NCI-H1105 (cell line): ENCODE data around the gene POLR2L.

ENCODE experiments used
- DNase-seq: peaks from one replicate; lab custom pipeline; 2025; lab: John Stamatoyannopoulos, UW

The POLR2L gene

DNA sequence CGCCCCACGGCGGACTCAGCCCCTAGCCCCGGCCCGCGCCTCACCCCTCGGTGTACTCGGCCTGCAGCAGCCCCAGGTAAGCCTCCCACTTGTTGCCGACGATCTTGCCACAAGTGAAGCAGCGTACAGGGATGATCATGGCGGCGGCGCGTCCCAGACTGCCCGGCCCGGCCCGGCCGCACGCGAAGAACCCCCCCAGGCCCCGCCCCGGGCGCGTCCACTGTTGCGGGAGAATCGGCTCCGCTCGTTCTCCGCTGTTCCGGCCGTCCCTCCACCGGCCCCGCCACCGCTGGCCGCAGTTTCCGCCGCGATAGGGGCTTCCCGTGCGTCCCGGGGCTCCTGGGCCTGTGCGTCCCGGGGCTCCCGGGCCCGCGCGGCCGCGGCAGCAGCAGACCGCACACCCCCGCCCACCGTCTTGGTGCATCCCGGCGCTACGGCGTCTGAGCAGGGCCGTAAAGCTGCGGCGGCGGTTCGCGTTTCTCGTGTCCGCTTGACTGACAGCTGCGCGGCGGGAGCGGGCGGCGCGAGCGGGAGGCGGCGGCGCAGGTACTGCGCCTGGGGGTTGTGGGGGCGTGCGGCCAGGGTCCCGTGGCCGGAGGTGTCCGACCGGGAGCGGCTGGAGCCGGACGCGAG, at the start of gene POLR2L, which contains the start of gene TSPAN4:
POLR2L (minus strand) TSS at position 160 of the 633 bp plus-strand sequence; CDS start at position 139, 21 bp downstream.
TSPAN4 (plus strand) TSS at position 483 of the 633 bp plus-strand sequence. CDS start 7,453 bp downstream, outside the sequence.
- peak; percentile 83 for DNase-seq

DNA sequence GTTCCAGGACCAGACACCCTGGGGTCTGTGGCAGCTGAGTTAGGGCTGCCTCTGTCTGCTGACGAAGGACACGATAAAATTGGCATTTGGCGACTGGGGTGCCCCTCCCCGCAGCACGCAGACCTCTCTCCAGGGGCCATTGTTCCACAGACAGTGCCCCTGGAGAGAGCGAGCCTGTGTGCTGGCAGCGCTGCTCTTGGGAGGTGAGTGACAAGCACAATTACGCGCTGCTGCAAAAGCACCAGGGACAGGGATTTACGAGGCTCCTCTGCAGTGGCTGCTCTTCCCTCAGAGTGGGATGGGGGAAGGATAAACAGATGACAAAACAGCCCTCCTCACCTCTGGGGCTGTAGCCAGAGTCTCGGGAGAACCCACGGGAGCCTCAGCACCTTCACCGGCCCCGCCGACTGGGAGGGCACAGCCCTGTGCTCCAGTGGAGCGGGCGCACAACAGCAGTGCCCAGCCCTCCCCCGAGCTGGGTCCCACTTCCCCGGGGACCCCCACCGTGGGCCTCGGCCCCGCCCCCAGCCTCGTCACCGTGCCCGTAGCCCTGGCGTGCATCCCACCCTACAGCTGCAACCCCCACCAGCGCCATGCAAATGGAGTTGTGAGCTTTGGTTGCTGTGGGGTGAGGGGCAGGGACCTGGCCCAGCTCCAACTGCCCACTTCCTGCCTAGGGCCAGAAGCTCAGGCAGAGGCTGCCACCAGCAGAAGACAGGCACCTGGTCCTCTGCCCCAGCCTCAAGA, 48.6 kb upstream of the POLR2L start:
- no peak for DNase-seq

DNA sequence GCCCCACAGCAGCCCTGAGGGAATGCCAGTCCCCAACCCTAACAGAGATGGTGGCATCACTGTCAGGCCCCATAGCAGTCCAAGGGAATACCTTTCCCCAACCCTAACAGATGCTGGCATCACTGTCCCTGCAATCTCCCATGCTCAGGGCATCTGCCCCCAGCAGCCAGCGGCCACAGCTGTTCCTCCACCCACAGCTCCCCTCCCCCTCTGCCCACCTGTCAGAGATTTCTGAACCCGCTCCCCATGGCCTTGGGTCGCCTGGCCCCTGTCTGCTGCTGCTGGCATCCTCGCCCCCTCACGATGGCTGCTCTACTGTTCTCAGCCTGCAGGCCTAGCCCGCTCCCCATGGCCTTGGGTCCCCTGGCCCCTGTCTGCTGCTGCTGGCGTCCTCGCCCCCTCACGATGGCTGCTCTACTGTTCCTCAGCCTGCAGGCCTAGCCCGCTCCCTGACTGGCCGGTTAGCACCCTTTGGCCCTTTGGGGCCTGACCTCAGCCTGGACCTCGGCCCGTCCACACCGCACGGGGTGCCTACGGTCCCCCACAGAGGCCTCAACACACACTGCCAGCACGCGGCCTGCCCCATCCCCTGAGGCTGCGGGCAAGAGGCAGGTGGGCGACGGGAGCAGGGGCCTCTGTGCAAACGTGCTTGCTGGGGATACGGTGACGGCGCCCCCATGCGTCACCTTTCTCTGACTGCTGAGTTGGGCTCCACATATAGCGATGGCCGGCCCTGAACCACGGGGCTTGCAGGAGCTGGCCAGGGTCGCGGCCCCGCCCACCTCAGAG, 47.6 kb upstream of the POLR2L start:
- DNase-seq = no peak

DNA sequence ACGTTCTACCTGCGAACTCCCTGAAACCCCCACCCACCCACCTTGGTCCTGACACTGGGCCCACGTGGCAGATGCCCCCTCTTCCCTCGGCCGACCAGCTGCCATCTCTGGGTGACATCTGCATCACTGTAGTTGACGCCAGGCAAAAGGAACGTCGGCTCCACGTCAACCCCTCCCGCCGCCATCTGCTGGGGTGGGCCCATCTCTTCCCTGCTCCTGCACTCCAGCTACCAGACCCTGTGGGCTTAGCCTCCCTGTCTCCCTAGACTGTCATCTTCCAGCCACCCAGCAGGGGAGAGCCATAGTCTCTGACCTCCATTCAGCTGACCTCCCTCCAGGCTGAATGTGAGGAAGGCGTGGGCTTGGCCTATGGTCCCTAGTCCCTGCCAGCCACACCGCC, 46.9 kb upstream of the POLR2L start:
- no peak for DNase-seq

DNA sequence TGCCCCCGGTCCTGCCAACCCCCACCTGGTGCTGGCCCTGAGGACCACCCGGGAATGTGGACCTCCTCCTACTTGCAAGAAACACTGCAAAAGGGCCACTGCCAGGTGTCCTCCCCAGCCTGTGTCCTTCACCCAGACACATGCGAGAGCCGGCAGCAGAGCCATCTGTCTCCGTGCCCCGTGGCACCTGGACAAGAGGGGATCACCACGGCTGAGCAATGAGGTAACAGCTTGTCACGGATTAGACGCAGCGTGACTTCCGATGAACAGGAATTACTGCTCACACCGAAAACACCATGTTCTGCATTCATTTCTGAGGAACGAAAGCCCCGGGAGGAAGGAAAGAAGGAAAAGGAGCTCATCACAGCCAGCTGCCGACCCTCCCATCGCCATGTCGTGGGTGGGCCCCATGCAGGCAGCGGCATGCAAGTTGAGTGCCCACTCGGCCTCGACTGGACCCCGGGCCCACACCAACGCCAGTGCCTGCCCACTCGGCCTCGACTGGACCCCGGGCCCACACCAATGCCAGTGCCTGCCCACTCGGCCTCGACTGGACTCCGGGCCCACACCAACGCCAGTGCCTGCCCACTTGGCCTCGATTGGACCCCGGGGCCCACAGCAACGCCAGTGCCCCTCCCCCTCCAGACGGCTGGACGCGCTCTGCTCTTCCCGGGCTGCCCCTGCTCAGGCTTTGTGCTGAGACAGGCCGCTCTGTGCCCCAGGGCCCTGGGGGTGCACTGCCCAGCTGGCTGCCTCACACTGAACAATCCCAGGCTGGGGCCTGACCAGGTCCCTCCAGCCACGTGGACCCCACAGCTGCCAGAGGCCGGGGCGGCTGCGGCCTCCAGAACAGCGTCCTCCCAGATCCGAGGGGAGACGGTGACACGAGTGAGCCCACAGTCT, 46.2 kb upstream of the POLR2L start:
- DNase-seq = no peak

DNA sequence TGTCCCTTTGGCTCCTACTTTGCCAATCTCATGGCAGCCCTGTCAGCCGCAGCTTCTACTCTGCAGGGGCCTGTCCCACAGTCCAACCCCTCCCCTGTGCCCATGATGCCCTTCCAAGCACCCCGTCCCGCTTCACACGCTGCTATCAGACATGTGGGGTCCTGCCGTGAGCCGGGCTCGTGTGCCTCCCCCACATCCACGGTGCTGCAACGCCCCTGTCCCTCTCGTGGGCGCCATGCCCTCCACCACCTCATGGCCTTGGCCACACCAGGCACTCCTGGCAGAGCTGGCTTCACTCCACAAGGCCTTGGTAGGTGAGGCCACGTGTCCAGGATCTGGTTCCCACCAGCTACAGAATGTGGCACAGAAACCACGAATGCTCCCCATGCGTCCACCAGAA, 45.3 kb upstream of the POLR2L start:
- no peak for DNase-seq

DNA sequence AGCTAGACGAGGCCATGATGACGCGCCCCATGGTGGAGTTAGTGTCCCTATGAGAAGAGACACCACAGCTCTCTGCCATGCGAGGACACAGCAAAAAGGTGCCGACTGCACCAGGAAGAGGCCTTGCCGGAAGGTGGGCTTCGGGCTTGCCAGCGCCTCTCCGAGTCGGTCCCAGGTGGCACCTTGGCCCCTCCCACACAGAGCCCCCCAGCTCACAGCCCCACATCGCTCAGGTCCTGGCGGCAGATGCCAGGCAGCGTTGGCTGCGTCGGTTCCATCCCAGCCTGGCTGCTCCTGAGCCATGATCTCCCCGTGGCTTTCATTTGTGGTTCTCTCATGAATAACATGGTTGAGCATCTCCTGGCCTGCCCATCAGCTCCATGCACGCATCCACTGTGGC, 44.2 kb upstream of the POLR2L start:
- DNase-seq = no peak

DNA sequence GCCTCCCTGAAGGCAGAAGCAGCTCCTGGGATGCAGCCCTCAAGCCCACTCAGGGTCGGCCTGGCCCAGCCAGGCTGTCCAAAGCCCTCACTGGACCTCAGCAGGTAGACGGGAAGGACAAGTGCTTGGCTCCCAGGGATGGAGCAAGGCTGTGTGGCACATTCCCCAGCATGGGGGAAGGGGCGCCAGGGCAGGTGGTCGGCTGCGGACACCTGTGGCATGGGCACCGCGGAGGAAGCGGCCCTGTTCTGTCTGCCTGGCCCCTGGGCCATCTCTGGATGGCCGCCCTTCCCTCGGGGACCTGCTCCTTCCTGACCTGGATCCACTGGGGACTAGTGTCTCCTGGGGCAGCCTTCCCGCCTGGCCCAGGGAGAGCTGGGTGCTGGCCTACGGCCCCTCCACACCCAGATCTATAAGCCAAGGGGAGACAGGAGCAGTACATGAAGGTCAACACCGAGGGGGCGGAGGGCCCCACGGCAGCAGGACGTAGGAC, 42.3 kb upstream of the POLR2L start:
- no peak for DNase-seq

DNA sequence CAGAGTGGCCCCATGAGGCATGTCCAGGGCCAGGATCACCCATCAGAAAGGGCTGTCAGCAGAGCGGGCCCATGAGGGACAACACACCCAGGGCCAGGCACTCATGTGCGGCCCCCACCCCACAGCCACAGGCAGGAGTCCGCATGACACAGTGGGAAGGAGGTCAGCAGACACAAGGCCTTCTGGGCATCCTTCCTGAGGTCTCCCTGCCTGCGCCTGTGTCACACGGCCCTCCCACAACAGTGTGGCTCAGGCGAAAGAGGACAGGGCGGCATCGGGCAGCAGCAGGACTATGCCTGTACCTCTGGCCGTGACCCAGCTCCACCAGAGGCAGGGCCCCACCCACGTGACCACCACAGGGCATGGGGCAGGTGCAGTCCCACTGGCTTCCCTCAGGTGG, 41.2 kb upstream of the POLR2L start:
- DNase-seq = no peak

DNA sequence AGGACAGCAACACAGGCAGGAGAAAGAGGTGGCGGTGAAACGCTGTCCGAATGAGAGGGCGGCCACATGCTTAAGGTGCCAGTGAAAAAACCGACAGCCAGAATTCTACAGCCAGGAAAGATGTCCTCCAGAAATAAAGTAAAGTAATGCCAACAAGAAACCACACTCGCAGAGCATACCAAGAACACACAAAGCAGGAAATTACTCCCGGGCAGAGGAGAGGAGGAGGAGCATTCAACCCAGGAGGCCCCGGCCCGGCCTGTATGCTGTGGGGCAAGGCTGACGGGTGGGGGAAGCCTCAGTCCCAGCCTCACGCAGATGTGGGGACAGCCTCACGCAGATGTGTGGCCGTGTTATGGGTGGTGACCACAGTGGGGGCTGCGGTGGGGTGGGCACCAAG, 40.3 kb upstream of the POLR2L start:
- no peak for DNase-seq

DNA sequence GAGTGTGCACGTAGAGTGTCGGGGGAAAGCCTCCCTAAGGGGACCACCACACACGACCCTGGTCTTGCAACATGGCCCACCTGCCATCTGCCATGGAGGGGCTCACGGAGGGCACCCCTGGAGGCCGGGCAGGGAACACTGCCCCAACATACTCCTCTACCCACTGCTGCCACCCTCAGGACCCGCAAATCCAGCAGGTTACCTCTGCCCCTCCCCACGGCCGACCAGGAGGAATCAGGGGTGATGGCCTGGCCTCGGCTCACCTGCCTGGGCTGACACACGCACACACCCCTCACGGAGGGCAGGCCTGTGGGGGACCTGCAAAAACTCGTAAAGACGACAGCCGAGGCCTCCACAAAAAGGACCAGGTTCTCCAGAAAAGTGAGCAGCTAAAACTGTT, 38.1 kb upstream of the POLR2L start:
- no peak for DNase-seq

DNA sequence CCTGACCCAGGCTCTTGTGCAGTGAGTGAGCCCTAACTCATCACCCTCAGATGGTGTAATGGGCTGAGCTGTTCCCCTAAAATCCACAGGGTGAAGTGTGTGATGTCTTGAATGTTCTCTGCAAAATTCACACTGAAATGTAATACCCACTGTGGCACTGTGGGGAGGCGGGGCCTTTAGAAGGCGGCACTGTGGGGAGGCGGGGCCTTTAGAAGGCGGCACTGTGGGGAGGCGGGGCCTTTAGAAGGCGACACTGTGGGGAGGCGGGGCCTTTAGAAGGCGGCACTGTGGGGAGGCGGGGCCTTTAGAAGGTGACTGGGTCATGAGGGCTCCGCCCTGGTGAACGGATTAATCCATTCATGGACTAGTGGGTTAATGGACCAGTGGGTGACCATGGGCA, 35.2 kb upstream of the POLR2L start:
- DNase-seq = no peak

DNA sequence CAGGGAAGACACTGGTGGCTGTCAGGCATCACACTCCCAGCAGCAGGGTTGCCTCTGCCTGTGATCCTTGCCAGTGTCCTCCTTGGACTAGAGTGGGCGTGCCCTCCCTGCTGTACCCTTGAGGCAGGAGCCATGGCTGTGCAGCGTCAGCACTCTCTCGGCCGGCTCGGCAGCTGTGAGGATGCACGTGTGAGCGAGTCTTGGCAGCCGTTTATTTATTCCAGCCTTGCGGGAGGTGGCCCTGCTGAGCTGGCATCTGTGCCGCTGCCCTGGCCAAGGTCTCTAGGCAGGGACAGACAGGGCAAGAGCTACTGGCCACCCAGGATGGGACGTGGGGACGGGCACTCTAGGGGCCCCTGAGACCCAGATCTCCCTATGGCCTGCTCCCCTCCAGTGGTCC, 34.2 kb upstream of the POLR2L start:
- DNase-seq = no peak

DNA sequence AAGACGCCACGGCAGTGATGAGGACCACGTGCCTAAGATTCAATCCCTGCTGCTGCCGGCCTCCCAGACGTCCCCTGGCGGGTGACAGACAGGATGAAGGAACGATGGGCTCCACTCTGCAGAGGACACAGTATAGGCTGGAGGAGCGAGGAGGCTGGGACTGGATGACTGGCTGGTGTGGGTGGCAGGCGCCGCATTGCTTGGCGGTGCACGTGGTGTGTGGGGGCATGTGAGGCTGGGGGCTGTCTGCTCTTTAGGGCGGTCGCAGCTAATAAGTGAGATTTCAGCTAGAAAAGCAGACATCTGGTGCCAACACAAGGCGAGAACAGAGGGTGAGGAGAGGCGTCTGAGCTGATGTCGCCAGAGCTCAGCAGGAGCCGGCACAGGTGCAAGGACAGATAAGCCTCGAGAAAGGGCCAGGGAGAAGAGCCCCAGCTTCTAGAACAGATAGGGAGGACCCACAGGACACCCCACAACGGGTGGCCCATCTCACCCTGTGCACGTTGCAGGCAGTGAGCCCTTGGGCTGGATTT, 33.5 kb upstream of the POLR2L start:
- no peak for DNase-seq

DNA sequence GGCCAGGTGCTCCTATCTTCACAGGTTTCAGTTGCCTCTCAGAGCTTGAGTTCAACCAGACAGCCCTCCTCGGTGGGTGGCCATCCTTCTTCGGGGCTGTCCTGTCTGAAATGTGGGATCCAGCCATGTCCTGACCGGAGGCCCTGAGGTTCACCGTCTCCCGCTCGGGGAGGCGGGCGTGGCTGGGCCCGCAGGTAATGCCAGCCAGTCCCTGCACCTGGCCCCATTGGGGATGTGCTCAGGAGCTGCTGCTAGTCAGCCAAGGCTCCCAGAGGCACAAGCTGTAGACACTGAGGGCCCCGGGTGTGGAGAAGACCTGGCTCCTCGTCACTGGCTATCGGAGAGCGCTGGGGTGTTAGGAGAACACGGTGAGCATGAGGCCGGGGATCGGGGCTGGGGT, 32.9 kb upstream of the POLR2L start:
- DNase-seq = no peak

DNA sequence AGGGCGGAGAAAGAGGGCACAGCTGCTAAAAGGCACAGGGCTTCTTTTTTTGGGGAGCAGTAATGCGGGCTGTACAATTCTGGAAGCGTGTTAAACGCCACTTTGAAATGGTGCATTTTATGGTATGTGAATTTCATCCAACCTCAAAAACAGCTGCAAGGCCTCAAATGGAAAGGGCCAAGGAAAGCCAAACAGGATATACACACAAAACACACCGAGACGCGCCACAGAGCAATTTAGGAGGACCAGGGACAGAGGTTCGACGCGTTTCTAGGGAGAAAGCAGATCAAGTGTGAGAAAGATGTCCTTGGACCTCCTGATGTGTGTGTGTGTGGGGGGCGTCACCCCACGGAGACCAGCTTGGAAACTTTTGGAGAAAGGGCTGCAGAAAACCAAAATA, 31.4 kb upstream of the POLR2L start:
- DNase-seq = no peak

DNA sequence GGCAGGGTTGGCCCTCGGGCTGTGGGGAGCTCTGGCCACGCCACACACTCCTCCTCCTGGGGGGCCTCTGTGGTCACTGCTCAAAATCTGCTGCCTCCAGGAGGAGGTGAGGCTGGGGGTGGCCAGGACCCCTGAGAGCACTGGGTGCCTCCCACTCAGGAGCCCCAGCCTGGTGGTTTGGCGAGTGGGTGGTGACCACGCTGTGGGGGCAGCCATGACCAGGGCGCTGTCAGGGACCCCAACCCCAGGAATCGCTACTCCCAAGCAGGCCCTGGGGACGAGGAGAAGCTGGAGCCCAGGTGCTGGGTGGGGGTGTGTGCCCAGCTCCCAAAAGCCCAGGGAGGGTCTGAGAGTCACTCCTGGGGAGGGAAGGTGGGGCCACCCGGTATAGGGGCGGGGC, 30.5 kb upstream of the POLR2L start:
- no peak for DNase-seq

DNA sequence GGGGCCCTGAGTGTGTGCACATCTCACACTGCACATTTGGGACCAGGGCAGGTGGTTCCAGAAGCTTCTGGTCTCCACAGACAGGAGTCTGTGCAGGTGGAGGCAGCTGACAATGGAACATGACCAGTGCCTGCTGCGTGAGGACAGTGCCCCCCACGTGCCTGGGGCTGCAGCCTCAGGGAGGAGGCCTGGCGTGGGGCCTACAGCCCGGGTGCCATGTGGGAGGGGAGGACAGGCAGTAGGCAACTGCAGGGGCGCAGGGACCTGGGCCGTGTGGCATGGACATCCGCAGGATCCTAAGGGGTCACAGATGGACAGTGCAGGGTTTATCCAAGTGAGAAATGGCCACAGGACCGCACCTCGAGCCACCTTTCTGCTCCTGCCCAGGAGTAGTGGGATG, 29.1 kb upstream of the POLR2L start:
- DNase-seq = no peak

DNA sequence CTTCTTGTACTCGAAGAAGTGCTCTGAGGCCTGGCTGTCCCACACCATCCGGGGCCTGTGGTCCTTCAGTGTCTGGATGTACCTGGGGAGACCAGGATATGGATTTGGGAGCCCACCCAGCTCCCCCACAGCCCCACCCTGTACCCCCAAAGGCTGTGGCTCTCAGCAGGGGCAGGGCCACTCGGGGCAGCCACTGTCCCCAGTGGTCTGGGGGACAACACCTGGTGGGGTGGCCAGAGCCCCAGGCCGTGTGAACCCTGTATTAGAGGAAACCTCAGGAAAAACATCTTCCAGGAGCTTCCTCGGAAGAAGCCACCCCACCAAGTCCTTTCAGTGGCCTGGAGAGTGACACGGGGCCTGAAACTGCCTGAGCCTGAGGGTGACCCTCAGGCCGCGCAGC, 28.1 kb upstream of the POLR2L start:
- DNase-seq = no peak

DNA sequence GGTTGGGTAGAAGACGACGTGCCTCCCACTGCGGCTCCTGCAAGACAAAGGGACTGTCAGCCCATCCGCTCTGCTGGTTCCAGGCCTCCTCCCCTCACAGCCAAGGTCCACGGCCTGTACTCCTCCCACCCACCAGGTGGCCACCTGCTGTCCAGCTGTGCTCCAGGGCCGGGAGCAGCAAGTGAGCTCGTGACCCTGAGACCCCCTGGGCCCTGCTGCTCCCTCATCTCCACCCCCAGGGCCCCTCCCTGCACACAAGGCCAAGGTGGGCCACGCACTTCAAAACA, 27.7 kb upstream of the POLR2L start:
- DNase-seq = no peak

DNA sequence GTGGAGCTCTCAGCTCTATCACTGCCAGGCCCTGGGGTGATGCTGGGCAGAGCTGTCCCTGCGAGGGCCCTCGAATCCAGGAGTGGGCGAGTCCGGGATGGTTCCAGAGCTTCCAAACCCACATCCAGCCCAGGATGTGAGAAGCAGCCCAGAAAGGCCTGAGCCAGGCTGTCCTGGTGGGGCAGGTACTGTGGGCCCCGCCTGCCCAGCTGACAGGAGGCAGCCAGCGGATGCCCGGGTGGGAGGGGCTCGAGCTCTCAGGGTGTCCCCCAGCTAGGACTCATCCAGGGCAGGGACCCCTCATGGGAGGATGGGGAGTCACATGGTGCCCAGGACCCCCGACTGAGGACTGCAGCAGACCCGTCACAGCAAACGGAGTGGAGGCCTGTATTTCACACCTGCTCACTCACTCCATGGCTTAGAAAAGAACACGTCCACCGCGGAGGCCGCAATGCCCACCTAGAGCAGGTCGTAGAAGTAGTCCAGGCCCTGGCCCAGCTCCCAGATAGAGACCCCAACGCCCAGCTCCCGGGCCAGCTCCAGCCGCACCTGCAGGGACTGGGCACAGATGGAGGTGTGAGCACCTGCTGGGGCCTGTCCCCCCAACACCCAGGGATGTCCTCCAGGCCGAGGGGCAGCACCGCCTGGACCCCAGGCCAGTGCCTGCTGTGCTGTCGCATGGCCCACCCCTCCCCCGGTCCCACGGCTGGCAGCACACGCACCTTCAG, 27.2 kb upstream of the POLR2L start:
- no peak for DNase-seq
